Esophagus muscularis mucosa (tissue), 3 donors: ENCODE measurements around the gene TLE5.

Experiments
- POLR2A ChIP-seq: fragments of 450-650 bp; IDR thresholded peaks from one replicate; pipeline ENCODE4 v1.6.1; 2017; ENCODE audit warnings: antibody characterized with exemption, moderate library complexity, mild to moderate bottlenecking, low read depth
- POLR2AphosphoS5 ChIP-seq, 2 donors: sonication (generic); formaldehyde crosslinking; IDR thresholded peaks; one replicate each; pipeline ENCODE4 v1.6.1; 2017; ENCODE audit warnings: antibody characterized with exemption in 2 of 2
- TF ChIP-seq, protein P1 (sequence below), 3 experiments: fragments of 200-600 bp in 2 of 3; fragments of 450-650 bp in 1 of 3; sonication (generic) in 2 of 3; IDR thresholded peaks; one replicate each; pipeline ENCODE4 v1.5.1; 2017 to 2019; ENCODE audit warnings: antibody characterized with exemption in 3 of 3, mild to moderate bottlenecking in 2 of 3, moderate library complexity in 1 of 3

DNA sequence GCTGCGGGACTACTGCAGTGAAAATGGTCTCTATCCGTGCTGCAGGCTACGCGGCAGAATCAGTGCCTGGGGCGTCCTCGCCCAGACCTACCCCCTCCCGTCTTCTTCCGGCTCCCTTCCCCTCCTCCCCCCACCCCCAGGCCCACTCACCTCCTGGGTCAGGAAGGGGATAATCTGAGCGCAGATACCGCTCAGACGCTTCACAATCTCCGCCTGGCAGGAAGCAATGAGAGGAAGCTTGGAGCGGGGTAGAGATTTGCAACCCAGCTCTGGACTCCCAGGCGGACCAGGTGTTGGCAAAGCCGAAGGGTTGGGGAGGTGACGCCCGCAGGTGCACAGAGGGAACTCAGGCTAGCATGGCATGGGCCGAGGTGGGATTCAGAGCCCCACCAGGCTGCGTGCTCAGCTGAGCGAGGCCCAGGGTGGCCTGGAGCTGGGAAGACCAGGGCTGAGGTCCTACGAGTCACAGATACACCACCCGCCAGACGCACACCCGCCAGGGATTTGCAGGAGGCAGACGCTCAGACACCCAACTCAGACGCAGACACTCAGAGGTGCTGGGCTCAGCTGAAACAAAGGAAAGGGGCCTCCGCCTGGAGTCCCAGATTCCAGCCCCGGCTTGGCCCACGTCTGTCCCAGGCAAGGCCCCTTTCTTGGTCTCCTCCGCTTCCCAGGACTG, 37.3 kb downstream of the TLE5 start:
- TF ChIP-seq POLR2A (no peak), POLR2AphosphoS5 (IDR thresholded peaks at IDR 0.05) (no peak)
- TF ChIP-seq, protein P1, sequence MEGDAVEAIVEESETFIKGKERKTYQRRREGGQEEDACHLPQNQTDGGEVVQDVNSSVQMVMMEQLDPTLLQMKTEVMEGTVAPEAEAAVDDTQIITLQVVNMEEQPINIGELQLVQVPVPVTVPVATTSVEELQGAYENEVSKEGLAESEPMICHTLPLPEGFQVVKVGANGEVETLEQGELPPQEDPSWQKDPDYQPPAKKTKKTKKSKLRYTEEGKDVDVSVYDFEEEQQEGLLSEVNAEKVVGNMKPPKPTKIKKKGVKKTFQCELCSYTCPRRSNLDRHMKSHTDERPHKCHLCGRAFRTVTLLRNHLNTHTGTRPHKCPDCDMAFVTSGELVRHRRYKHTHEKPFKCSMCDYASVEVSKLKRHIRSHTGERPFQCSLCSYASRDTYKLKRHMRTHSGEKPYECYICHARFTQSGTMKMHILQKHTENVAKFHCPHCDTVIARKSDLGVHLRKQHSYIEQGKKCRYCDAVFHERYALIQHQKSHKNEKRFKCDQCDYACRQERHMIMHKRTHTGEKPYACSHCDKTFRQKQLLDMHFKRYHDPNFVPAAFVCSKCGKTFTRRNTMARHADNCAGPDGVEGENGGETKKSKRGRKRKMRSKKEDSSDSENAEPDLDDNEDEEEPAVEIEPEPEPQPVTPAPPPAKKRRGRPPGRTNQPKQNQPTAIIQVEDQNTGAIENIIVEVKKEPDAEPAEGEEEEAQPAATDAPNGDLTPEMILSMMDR (IDR thresholded peaks at IDR 0.05): no peak
